Fibroblast of pulmonary artery (primary cell): ENCODE measurements around the gene ATF4.
"Not testable (repeated sequence)": the region's sequence is repeated elsewhere in the genome, so short reads cannot be mapped to it uniquely, and the experiment has no call there.

Experiments used
- DNase-seq: peaks from one replicate; pipeline ENCODE4 v3.0.0-alpha.2; 2010; ENCODE audit warnings: low read depth
- H3K4me3 ChIP-seq: replicated peaks from 2 replicates; pipeline ENCODE4 v1.5.1; 2011; ENCODE audit warnings: low read depth, mild to moderate bottlenecking, control low read depth, low read length, moderate library complexity
- CTCF ChIP-seq: IDR thresholded peaks from 2 replicates; pipeline ENCODE4 v1.5.1; 2011; ENCODE audit warnings: mild to moderate bottlenecking, control low read depth, low read length, inconsistent platforms; ENCODE audit errors: missing control alignments

Gene ATF4

DNA sequence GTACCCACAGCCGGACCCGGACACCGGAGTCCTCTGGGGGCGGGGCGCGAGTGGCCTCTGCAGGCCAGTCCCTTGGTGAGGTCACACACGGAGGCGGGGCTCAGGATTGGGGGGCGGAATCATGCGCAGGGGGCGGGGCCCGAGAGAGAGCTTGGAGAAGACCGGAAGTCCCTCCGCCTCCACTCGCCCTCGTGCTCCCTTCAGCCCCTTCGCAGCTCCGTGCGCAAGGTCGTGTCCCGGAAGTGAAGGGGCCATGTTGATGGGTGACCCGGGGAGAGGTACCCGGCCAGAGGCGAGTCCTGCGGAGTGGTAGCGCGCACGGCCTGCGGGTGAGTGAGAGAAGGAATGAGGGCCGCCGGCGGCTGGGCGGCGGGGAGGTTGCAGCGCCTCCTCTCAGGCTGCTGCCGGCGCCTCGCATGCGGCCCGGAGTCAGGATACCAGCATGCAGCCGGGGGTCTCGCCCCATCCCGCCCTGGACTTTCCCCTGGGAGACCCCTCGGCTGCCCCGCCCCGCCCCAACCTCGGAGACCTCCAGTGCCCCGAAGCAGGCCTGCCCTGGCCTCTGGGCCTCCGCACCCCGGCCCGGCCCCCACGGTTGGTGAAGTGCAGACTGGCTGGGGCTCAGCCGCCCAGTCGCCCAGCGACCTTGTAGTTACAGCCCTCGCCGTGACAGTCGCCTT lies 18.1 kb upstream of the ATF4 start, which contains the start of gene MIEF1:
Gene MIEF1 (plus strand): TSS at position 182 of the 680 bp plus-strand sequence. CDS start 9,005 bp downstream, outside the sequence.
- TF ChIP-seq CTCF, result no peak
- peak; percentile 95 for DNase-seq
- peak within 1 kb of the TSS; percentile 84 for H3K4me3 ChIP-seq

DNA sequence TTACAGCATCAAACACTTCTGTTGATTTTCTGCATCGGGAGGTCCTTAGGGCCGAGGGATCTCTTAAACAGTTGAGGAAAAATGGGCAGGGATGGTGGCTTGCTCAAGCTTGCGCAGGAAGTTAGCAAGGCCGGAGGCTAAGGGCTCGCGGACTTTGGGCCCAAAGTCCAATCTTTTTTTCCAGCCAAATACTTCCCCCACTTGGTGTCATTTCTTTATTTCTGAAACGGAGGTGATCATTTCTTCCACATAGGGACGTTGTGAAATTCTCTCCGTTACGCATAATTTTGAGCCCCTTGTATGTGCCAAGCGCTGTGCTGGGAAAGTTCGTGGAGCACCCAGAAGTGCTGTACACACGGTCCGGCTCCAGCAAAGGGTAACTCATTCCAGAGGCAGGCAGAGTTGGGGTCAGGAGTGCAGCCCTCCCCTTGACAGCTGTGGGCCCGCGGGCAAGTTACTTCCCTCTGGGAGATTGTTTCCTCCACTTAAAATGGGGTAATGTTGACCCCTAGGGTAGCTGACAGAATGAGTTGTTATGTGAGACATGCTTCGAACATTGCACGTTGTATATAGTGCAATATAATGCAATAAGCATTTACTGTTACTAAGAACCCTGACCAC lies 17.5 kb upstream of the ATF4 start:
- no peak for TF ChIP-seq CTCF

DNA sequence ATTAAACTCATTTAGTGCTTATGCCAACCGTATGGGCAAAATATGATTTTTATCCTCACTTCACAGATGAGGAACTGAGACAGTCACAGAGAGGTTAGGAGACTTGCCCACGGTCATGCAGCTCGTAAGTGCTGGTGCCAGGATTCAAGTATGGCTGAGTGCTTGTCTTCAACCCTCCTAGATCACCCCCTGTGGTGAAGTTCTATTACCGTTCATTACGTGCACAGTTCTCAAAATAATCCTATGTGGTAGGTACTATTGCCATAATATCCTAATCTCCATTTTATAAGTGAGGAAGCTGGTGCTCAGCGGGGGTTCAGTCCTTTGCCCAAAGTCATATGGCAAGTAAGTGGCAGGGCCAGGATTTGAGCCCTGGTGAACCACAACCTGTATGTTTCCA lies 16.7 kb upstream of the ATF4 start:
- no peak for DNase-seq
- no peak for TF ChIP-seq CTCF

More for the DNA sequence above, 17.5 kb upstream of the ATF4 start:
- H3K4me3 ChIP-seq, result peak overlapping the region; percentile 84
- no peak for DNase-seq

DNA sequence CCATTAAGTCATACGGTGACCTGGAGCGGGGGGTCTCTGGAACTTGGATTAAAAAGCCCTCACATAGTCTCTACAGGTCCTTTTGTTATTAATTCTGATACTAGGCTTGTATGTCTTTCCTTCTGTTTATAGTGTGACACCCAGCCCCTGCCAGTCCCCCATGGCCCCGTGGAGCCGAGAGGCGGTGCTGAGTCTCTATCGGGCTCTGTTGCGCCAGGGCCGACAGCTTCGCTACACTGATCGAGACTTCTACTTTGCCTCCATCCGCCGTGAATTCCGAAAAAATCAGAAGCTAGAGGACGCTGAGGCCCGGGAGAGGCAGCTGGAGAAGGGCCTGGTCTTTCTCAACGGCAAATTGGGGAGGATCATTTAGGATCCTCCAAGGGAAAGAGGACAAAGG lies 16.3 kb upstream of the ATF4 start:
- DNase-seq, result no peak
- TF ChIP-seq CTCF, result no peak
- no peak overlapping the region for H3K4me3 ChIP-seq

More for the DNA sequence above, 16.7 kb upstream of the ATF4 start:
- peak overlapping the region; percentile 84 for H3K4me3 ChIP-seq

DNA sequence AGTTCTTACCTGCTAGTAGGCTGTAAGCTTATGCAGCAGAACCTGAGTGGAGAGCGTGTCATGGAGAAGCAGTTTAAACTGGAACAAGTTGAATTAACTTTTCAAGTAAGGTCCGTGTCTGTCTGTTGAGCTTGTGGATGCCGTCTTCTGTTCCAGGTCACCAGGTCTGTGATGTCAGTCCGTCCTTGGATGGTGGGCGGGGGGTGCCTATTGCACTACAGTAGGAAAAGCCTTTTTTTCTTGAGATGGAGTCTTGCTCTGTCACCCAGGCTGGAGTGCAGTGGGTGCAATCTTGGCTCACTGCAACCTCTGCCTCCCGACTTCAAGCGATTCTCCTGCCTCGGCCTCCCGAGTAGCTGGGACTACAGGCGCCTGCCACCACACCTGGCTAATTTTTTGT lies 13.3 kb upstream of the ATF4 start:
- not testable (repeated sequence) for H3K4me3 ChIP-seq, DNase-seq

DNA sequence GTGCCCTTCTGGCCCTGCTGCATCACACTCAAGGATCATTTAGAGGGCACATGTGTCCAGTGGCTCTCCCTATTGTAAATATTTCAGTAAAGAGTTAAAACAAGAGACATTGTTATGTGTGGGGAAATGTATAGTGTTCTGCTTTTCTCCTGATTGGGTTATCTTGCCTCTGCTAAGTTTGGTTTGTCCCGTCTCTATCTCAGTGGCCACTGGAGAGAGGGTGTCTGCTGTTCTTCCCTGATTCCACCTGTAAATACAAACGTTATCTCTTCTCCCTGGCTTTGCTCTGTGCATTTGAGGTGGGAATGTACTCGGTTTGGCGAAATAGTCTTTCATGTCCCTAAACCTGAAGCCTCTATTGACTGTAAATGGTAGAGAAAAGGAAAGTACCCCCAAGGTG lies 12.0 kb upstream of the ATF4 start:
- H3K4me3 ChIP-seq, result no peak overlapping the region
- DNase-seq, result no peak
- TF ChIP-seq CTCF, result no peak

GRCh38 chr22:39510529-39511149 lies 9.7 kb upstream of the ATF4 start:
- TF ChIP-seq CTCF, result no peak
- no peak for DNase-seq

More at GRCh38 chr22:39510529-39511149, 9.7 kb upstream of the ATF4 start:
- H3K4me3 ChIP-seq, result no peak overlapping the region
